Osteocyte (in vitro differentiated cells): ENCODE results near the gene SUPT3H. TPM values are rescaled to one million over a fixed set of nuclear protein-coding genes. Genes with fewer than 3 reads are reported as not detected.

Source experiments
- DNase-seq: peaks from one replicate; pipeline ENCODE4 v3.0.0; 2021; ENCODE audit warnings: mixed read lengths; ENCODE audit not compliant: unreplicated experiment; ENCODE audit errors: extremely low spot score
- H3K27ac Mint-ChIP-seq: one replicate; pipeline ENCODE4 v1.8.0; 2021; ENCODE audit warnings: mild to moderate bottlenecking, mixed read lengths; ENCODE audit not compliant: unreplicated experiment
- H3K27me3 Mint-ChIP-seq: one replicate; pipeline ENCODE4 v1.8.0; 2021; ENCODE audit warnings: mixed read lengths; ENCODE audit not compliant: unreplicated experiment
- H3K36me3 Mint-ChIP-seq: one replicate; pipeline ENCODE4 v1.8.0; 2021; ENCODE audit warnings: mixed read lengths; ENCODE audit not compliant: unreplicated experiment
- H3K4me1 Mint-ChIP-seq: one replicate; pipeline ENCODE4 v1.8.0; 2021; ENCODE audit warnings: mixed read lengths; ENCODE audit not compliant: unreplicated experiment
- H3K4me3 Mint-ChIP-seq: one replicate; pipeline ENCODE4 v1.8.0; 2021; ENCODE audit warnings: mild to moderate bottlenecking, moderate library complexity, mixed read lengths; ENCODE audit not compliant: unreplicated experiment
- H3K9me3 Mint-ChIP-seq: one replicate; pipeline ENCODE4 v1.8.0; 2021; ENCODE audit warnings: mixed read lengths; ENCODE audit not compliant: unreplicated experiment
- total RNA-seq: library from RNA; stranded (reverse); gene quantifications from 2 replicates; pipeline ENCODE4 v1.2.1, GENCODE V29; 2021
- TF ChIP-seq, protein P1 (sequence below): fragments of 200-600 bp; sonication (generic); IDR thresholded peaks from 2 replicates; pipeline ENCODE4 v1.5.0; 2021; ENCODE audit warnings: antibody characterized with exemption, mild to moderate bottlenecking, moderate library complexity

Gene SUPT3H
- total RNA-seq, 1 donor from 2014 or later = 13.2 TPM

GRCh38 chr6:44931385-44931784 is 446.3 kb downstream of the SUPT3H start:
- no peak overlapping the region for H3K4me3 Mint-ChIP-seq
- TF ChIP-seq, protein P1, sequence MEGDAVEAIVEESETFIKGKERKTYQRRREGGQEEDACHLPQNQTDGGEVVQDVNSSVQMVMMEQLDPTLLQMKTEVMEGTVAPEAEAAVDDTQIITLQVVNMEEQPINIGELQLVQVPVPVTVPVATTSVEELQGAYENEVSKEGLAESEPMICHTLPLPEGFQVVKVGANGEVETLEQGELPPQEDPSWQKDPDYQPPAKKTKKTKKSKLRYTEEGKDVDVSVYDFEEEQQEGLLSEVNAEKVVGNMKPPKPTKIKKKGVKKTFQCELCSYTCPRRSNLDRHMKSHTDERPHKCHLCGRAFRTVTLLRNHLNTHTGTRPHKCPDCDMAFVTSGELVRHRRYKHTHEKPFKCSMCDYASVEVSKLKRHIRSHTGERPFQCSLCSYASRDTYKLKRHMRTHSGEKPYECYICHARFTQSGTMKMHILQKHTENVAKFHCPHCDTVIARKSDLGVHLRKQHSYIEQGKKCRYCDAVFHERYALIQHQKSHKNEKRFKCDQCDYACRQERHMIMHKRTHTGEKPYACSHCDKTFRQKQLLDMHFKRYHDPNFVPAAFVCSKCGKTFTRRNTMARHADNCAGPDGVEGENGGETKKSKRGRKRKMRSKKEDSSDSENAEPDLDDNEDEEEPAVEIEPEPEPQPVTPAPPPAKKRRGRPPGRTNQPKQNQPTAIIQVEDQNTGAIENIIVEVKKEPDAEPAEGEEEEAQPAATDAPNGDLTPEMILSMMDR = no peak
- peaks cover 8% of the 10 kb centered on the region for H3K4me1 Mint-ChIP-seq
- no peaks in the 10 kb centered on the region for H3K27me3 Mint-ChIP-seq
- no peaks in the 10 kb centered on the region for H3K9me3 Mint-ChIP-seq
- peaks cover 2% of the 10 kb centered on the region for H3K36me3 Mint-ChIP-seq
- no peak overlapping the region for H3K27ac Mint-ChIP-seq
- no peak for DNase-seq

GRCh38 chr6:44926556-44926955 is 451.2 kb downstream of the SUPT3H start:
- Mint-ChIP-seq H3K27me3 (no peaks in the 10 kb centered on the region), H3K36me3 (peaks cover 3% of the 10 kb centered on the region), H3K27ac (no peak overlapping the region), H3K4me1 (peaks cover 11% of the 10 kb centered on the region), H3K9me3 (no peaks in the 10 kb centered on the region), H3K4me3 (no peak overlapping the region)
- DNase-seq = no peak
- TF ChIP-seq, protein P1 = no peak

DNA sequence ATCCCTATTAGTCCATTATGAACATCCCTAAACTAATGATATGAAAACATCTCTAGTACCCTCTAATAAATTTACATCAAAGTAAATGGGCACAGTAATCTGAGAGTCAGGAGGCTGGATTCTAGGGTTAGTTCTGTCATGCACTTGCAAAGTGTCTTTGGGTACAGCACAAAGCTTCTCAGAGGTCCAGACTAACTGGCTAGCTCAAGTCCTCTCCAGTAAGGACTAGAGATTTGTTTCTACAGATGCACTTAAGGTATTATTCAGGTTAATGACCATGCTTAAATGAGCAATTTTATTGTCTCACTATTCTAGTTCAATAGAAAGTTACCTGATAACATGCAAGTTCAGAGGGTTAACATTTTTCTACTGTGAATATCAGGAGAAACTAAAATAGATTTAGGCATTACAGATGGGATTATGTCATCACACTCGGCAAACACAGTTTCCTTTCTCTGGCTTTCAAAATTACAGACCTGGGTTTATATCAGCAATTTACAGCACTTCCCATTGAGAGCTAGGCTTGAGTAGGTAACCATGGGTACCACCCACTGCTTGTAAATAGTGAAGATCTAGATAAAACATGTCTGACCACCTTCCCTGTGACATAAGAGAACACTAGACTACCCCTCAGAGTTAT is 452.5 kb downstream of the SUPT3H start:
- Mint-ChIP-seq H3K27me3 (no peaks in the 10 kb centered on the region), H3K27ac (no peak overlapping the region), H3K9me3 (no peaks in the 10 kb centered on the region), H3K4me1 (peaks cover 23% of the 10 kb centered on the region), H3K36me3 (peaks cover 3% of the 10 kb centered on the region), H3K4me3 (no peak overlapping the region)
- DNase-seq = no peak
- TF ChIP-seq, protein P1 = no peak

GRCh38 chr6:44923444-44923843 is 454.3 kb downstream of the SUPT3H start:
- no peaks in the 10 kb centered on the region for H3K27me3 Mint-ChIP-seq
- TF ChIP-seq, protein P1 = no peak
- H3K4me3 Mint-ChIP-seq = no peak overlapping the region
- H3K4me1 Mint-ChIP-seq = peaks cover 31% of the 10 kb centered on the region
- no peak for DNase-seq
- no peaks in the 10 kb centered on the region for H3K9me3 Mint-ChIP-seq
- H3K27ac Mint-ChIP-seq = no peak overlapping the region
- peaks cover 3% of the 10 kb centered on the region for H3K36me3 Mint-ChIP-seq

DNA sequence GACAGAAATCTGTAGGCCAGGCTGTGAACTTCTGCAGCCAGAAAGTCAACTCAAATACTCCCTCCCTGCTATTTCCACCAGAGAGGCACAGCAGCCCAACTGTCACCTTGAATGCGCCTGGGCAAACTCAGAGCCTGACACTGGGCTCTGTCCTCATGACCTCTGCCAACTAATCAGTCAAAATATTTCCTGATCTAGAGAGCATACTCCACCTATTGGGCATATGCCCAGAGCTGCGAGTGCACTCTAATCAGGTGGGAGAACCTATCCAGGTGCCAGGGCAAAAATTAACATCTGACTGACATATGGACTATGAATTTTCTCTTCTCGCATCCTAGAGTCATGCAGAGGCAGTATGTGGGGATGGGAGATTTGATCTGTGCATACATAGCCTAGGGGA is 455.9 kb downstream of the SUPT3H start:
- TF ChIP-seq, protein P1 = no peak
- Mint-ChIP-seq H3K27me3 (no peaks in the 10 kb centered on the region), H3K9me3 (no peaks in the 10 kb centered on the region), H3K36me3 (peaks cover 1% of the 10 kb centered on the region), H3K27ac (no peak overlapping the region), H3K4me1 (peaks cover 44% of the 10 kb centered on the region), H3K4me3 (no peak overlapping the region)
- DNase-seq = no peak
